ENCODE measurements around the gene MOCS1. TPM values are rescaled to one million over a fixed set of nuclear protein-coding genes. Genes with fewer than 3 reads are reported as not detected.

The MOCS1 gene
- total RNA-seq, 1 donor, result 25.3 TPM

- Histone ChIP-seq H3K36me3 (ENCODE audit: insufficient read depth, low read length) (no peaks in the 10 kb centered on the region), H2AFZ (ENCODE audit: low read length) (no peak overlapping the region), H4K20me1 (ENCODE audit: insufficient read depth, low read length) (no peaks in the 10 kb centered on the region), H3K4me3 (ENCODE audit: insufficient read depth, low read length) (no peak overlapping the region), H3K4me2 (ENCODE audit: insufficient read depth, low read length) (no peak overlapping the region), H3K4me1 (ENCODE audit: insufficient read depth, low read length) (peaks cover 20% of the 10 kb centered on the region), H3K79me2 (ENCODE audit: insufficient read depth, low read length) (peaks cover 19% of the 10 kb centered on the region), H3K27ac (ENCODE audit: low read depth, low read length) (no peak overlapping the region), H3K9me3 (ENCODE audit: low read depth, low read length) (no peaks in the 10 kb centered on the region), H3K27me3 (ENCODE audit: insufficient read depth, low read length) (peaks cover 13% of the 10 kb centered on the region)
- TF ChIP-seq CTCF (IDR thresholded peaks at IDR 0.05; ENCODE audit: extremely low read depth, low read depth, low read length), result no peak
- no peak for DNase-seq (ENCODE audit: insufficient read length, low spot score, missing footprints)
Measured at GRCh38 chr6:39936857-39937256, 2.6 kb upstream of the MOCS1 start.

GRCh38 chr6:39935241-39935640 lies 979 bp upstream of the MOCS1 start:
- Histone ChIP-seq H3K27ac (ENCODE audit: low read depth, low read length) (no peak overlapping the region), H3K4me2 (ENCODE audit: insufficient read depth, low read length) (peak overlapping the region; percentile 80), H2AFZ (ENCODE audit: low read length) (no peak overlapping the region), H3K4me1 (ENCODE audit: insufficient read depth, low read length) (peaks cover 22% of the 10 kb centered on the region), H3K79me2 (ENCODE audit: insufficient read depth, low read length) (peaks cover 19% of the 10 kb centered on the region), H3K9me3 (ENCODE audit: low read depth, low read length) (no peaks in the 10 kb centered on the region), H3K4me3 (ENCODE audit: insufficient read depth, low read length) (no peak overlapping the region), H3K36me3 (ENCODE audit: insufficient read depth, low read length) (no peaks in the 10 kb centered on the region), H4K20me1 (ENCODE audit: insufficient read depth, low read length) (peaks cover 4% of the 10 kb centered on the region), H3K27me3 (ENCODE audit: insufficient read depth, low read length) (peaks cover 13% of the 10 kb centered on the region)
- no peak for DNase-seq (ENCODE audit: insufficient read length, low spot score, missing footprints)
- no peak for TF ChIP-seq CTCF (IDR thresholded peaks at IDR 0.05; ENCODE audit: extremely low read depth, low read depth, low read length)

GRCh38 chr6:39933669-39934130 lies 562 bp downstream of the MOCS1 start:
- Histone ChIP-seq H3K9me3 (ENCODE audit: low read depth, low read length) (no peaks in the 10 kb centered on the region), H3K4me2 (ENCODE audit: insufficient read depth, low read length) (peak overlapping the region; percentile 80), H3K27ac (ENCODE audit: low read depth, low read length) (peak overlapping the region; percentile 42), H4K20me1 (ENCODE audit: insufficient read depth, low read length) (peaks cover 4% of the 10 kb centered on the region), H3K79me2 (ENCODE audit: insufficient read depth, low read length) (peaks cover 19% of the 10 kb centered on the region), H3K4me3 (ENCODE audit: insufficient read depth, low read length) (peak overlapping the region; percentile 84), H3K4me1 (ENCODE audit: insufficient read depth, low read length) (peaks cover 27% of the 10 kb centered on the region), H2AFZ (ENCODE audit: low read length) (peak overlapping the region; percentile 89), H3K36me3 (ENCODE audit: insufficient read depth, low read length) (no peaks in the 10 kb centered on the region), H3K27me3 (ENCODE audit: insufficient read depth, low read length) (peaks cover 10% of the 10 kb centered on the region)
- no peak for TF ChIP-seq CTCF (IDR thresholded peaks at IDR 0.05; ENCODE audit: extremely low read depth, low read depth, low read length)
- DNase-seq (ENCODE audit: insufficient read length, low spot score, missing footprints), result no peak

- H3K27me3 ChIP-seq (ENCODE audit: insufficient read depth, low read length), result peaks cover 7% of the 10 kb centered on the region
- H3K36me3 ChIP-seq (ENCODE audit: insufficient read depth, low read length), result no peaks in the 10 kb centered on the region
- no peak overlapping the region for H3K4me3 ChIP-seq (ENCODE audit: insufficient read depth, low read length)
- H3K27ac ChIP-seq (ENCODE audit: low read depth, low read length), result no peak overlapping the region
- H2AFZ ChIP-seq (ENCODE audit: low read length), result no peak overlapping the region
- no peaks in the 10 kb centered on the region for H3K9me3 ChIP-seq (ENCODE audit: low read depth, low read length)
- DNase-seq (ENCODE audit: insufficient read length, low spot score, missing footprints), result no peak
- peaks cover 6% of the 10 kb centered on the region for H4K20me1 ChIP-seq (ENCODE audit: insufficient read depth, low read length)
- no peak for TF ChIP-seq CTCF (IDR thresholded peaks at IDR 0.05; ENCODE audit: extremely low read depth, low read depth, low read length)
- peaks cover 19% of the 10 kb centered on the region for H3K79me2 ChIP-seq (ENCODE audit: insufficient read depth, low read length)
- H3K4me2 ChIP-seq (ENCODE audit: insufficient read depth, low read length), result peak overlapping the region; percentile 80
- H3K4me1 ChIP-seq (ENCODE audit: insufficient read depth, low read length), result peaks cover 27% of the 10 kb centered on the region
Measured at GRCh38 chr6:39932386-39932910, 1.8 kb downstream of the MOCS1 start.
